ENCODE measurements around the gene THRSP.

THRSP gene

GRCh38 chr11:78060533-78060932 lies 3.1 kb upstream of the THRSP start:
- H3K9ac ChIP-seq (ENCODE audit: insufficient read length, low read depth): no peak overlapping the region
- no peak overlapping the region for H3K4me3 ChIP-seq (ENCODE audit: insufficient read length, low read depth)
- H3K36me3 ChIP-seq (ENCODE audit: insufficient read depth, insufficient read length, low read length): no peaks in the 10 kb centered on the region
- H3K9me3 ChIP-seq (ENCODE audit: insufficient read depth, low read length): no peaks in the 10 kb centered on the region
- H3K27me3 ChIP-seq (ENCODE audit: insufficient read depth, insufficient read length): no peaks in the 10 kb centered on the region
- DNase-seq (ENCODE audit: low read depth, low spot score): no peak
- no peak for TF ChIP-seq YY1 (IDR thresholded peaks at IDR 0.05; ENCODE audit: insufficient read depth, insufficient read length)
- no peak for TF ChIP-seq SUZ12 (IDR thresholded peaks at IDR 0.05; ENCODE audit: extremely low read depth, insufficient read depth, insufficient read length)
- H3K4me1 ChIP-seq (ENCODE audit: insufficient read depth, insufficient read length): peaks cover 2% of the 10 kb centered on the region

DNA sequence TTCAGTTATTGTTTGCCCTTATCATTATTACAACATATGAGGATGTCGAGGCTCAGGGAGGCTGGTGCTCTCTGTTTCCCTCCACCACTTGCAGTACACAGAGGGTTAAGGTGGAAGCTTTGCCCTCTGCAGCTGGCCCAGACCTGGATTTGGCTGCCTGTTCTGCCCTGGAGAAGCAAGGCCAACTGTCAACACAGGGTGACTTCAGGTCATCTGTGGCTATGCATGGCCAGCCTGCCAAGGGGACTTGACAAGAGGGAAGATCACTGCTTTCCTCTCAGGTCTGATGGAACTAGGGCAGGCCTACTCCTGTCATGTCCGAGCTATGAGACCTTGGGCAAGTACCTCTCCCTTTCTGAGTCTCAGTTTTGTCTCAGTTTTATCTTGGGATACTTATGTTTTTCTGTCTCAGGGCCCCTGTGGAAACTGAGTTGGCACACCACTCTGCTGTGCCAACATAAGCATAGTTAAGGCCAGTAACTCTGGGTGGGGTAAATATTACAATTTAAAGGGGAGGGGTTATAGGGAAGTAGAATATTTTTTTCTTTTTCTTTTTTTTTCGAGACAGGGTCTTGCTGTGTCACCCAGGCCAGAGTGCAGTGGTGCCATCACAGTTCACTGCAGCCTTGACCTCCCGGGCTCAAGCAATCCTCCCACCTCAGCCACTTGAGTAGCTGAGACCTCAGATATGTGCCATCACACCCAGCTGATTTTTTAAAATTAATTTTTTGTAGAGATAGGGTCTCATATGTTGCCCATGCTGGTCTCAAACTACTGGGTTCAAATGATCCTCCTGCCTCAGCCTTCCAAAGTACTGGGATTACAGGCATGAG lies 2.4 kb upstream of the THRSP start:
- Histone ChIP-seq H3K4me3 (ENCODE audit: insufficient read length, low read depth) (no peak overlapping the region), H3K9ac (ENCODE audit: insufficient read length, low read depth) (no peak overlapping the region), H3K9me3 (ENCODE audit: insufficient read depth, low read length) (no peaks in the 10 kb centered on the region), H3K36me3 (ENCODE audit: insufficient read depth, insufficient read length, low read length) (no peaks in the 10 kb centered on the region), H3K4me1 (ENCODE audit: insufficient read depth, insufficient read length) (peaks cover 2% of the 10 kb centered on the region), H3K27me3 (ENCODE audit: insufficient read depth, insufficient read length) (no peaks in the 10 kb centered on the region)
- no peak for DNase-seq (ENCODE audit: low read depth, low spot score)
- TF ChIP-seq YY1 (IDR thresholded peaks at IDR 0.05; ENCODE audit: insufficient read depth, insufficient read length) (no peak), ZNF274 (IDR thresholded peaks at IDR 0.05; ENCODE audit: low read depth, low read length) (no peak), SUZ12 (IDR thresholded peaks at IDR 0.05; ENCODE audit: extremely low read depth, insufficient read depth, insufficient read length) (no peak)

DNA sequence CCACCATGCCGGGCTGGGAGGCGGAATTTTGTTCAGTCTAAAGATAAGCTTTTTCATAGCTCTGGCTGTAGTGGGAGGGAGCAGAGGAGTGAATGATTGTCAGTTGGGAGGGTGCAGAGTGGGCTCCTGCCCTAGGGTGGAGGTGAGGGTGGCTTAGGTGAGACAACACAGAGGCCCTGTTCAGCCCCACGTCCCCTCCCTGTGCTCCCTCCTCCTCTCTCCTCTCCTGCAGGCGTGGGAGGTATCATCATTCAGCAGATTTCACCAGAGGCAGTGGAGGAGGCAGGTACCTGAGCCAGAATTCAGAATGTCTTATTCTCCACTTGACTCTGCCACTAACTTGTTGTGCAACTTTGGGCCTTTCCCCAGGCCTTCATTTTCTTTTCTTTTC lies 1.7 kb upstream of the THRSP start:
- no peaks in the 10 kb centered on the region for H3K9me3 ChIP-seq (ENCODE audit: insufficient read depth, low read length)
- H3K9ac ChIP-seq (ENCODE audit: insufficient read length, low read depth): no peak overlapping the region
- no peak for DNase-seq (ENCODE audit: low read depth, low spot score)
- H3K27me3 ChIP-seq (ENCODE audit: insufficient read depth, insufficient read length): no peaks in the 10 kb centered on the region
- H3K4me3 ChIP-seq (ENCODE audit: insufficient read length, low read depth): no peak overlapping the region
- no peaks in the 10 kb centered on the region for H3K36me3 ChIP-seq (ENCODE audit: insufficient read depth, insufficient read length, low read length)
- TF ChIP-seq ZNF274 (IDR thresholded peaks at IDR 0.05; ENCODE audit: low read depth, low read length) (no peak), YY1 (IDR thresholded peaks at IDR 0.05; ENCODE audit: insufficient read depth, insufficient read length) (no peak), SUZ12 (IDR thresholded peaks at IDR 0.05; ENCODE audit: extremely low read depth, insufficient read depth, insufficient read length) (no peak)
- H3K4me1 ChIP-seq (ENCODE audit: insufficient read depth, insufficient read length): peaks cover 2% of the 10 kb centered on the region

GRCh38 chr11:78062671-78063070 lies 990 bp upstream of the THRSP start:
- TF ChIP-seq YY1 (IDR thresholded peaks at IDR 0.05; ENCODE audit: insufficient read depth, insufficient read length): no peak
- no peak for TF ChIP-seq ZNF274 (IDR thresholded peaks at IDR 0.05; ENCODE audit: low read depth, low read length)
- no peak for TF ChIP-seq SUZ12 (IDR thresholded peaks at IDR 0.05; ENCODE audit: extremely low read depth, insufficient read depth, insufficient read length)
- no peaks in the 10 kb centered on the region for H3K27me3 ChIP-seq (ENCODE audit: insufficient read depth, insufficient read length)
- peaks cover 3% of the 10 kb centered on the region for H3K36me3 ChIP-seq (ENCODE audit: insufficient read depth, insufficient read length, low read length)
- no peak overlapping the region for H3K9ac ChIP-seq (ENCODE audit: insufficient read length, low read depth)
- DNase-seq (ENCODE audit: low read depth, low spot score): no peak
- no peaks in the 10 kb centered on the region for H3K9me3 ChIP-seq (ENCODE audit: insufficient read depth, low read length)
- H3K4me1 ChIP-seq (ENCODE audit: insufficient read depth, insufficient read length): peaks cover 2% of the 10 kb centered on the region
- no peak overlapping the region for H3K4me3 ChIP-seq (ENCODE audit: insufficient read length, low read depth)

DNA sequence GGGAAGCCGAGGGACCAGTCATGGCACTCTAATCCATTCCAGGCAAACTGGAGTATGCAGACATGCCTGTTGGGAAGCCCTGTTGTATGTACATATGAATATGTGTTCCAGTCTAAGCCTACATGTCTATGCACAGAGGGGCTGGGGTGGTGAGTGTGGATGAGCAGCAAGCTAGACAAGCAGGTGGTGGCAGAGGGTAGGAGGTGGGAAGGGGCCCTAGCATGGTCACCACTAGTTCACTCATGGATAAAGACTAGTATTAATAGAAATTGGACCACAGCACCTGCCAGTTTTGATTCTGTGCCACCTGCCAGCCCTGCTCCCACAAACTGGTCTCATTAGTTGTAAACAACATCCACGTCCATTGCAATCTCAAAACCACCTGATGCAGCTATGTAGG lies 1.5 kb downstream of the THRSP start:
- no peaks in the 10 kb centered on the region for H3K27me3 ChIP-seq (ENCODE audit: insufficient read depth, insufficient read length)
- H3K4me1 ChIP-seq (ENCODE audit: insufficient read depth, insufficient read length): peaks cover 2% of the 10 kb centered on the region
- no peak overlapping the region for H3K9ac ChIP-seq (ENCODE audit: insufficient read length, low read depth)
- H3K9me3 ChIP-seq (ENCODE audit: insufficient read depth, low read length): no peaks in the 10 kb centered on the region
- DNase-seq (ENCODE audit: low read depth, low spot score): no peak
- peaks cover 24% of the 10 kb centered on the region for H3K36me3 ChIP-seq (ENCODE audit: insufficient read depth, insufficient read length, low read length)
- TF ChIP-seq SUZ12 (IDR thresholded peaks at IDR 0.05; ENCODE audit: extremely low read depth, insufficient read depth, insufficient read length): no peak
- TF ChIP-seq YY1 (IDR thresholded peaks at IDR 0.05; ENCODE audit: insufficient read depth, insufficient read length): no peak
- no peak for TF ChIP-seq ZNF274 (IDR thresholded peaks at IDR 0.05; ENCODE audit: low read depth, low read length)
- H3K4me3 ChIP-seq (ENCODE audit: insufficient read length, low read depth): no peak overlapping the region

DNA sequence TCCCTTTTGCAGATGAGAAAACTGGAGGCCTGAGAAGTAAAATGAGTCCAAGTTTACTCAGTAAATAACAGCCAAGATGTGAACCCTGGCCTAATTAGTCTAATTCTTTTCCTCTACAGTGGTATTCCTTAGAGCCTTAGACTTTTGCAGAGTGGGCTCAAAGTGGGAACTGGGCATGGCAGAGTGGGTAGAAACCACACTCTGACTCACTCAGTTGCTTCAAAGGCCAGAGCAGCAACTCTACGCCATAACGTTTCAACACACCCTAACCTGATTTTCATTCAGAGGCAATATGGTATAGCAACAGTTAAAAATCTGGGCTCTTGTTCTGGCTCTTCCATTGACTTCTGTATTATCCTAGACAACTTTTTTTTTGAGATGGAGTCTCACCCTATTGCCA lies 2.8 kb downstream of the THRSP start:
- Histone ChIP-seq H3K9ac (ENCODE audit: insufficient read length, low read depth) (no peak overlapping the region), H3K27me3 (ENCODE audit: insufficient read depth, insufficient read length) (no peaks in the 10 kb centered on the region), H3K4me3 (ENCODE audit: insufficient read length, low read depth) (no peak overlapping the region), H3K4me1 (ENCODE audit: insufficient read depth, insufficient read length) (peaks cover 2% of the 10 kb centered on the region), H3K9me3 (ENCODE audit: insufficient read depth, low read length) (no peaks in the 10 kb centered on the region), H3K36me3 (ENCODE audit: insufficient read depth, insufficient read length, low read length) (peaks cover 36% of the 10 kb centered on the region)
- TF ChIP-seq ZNF274 (IDR thresholded peaks at IDR 0.05; ENCODE audit: low read depth, low read length) (no peak), YY1 (IDR thresholded peaks at IDR 0.05; ENCODE audit: insufficient read depth, insufficient read length) (no peak), SUZ12 (IDR thresholded peaks at IDR 0.05; ENCODE audit: extremely low read depth, insufficient read depth, insufficient read length) (no peak)
- DNase-seq (ENCODE audit: low read depth, low spot score): no peak

DNA sequence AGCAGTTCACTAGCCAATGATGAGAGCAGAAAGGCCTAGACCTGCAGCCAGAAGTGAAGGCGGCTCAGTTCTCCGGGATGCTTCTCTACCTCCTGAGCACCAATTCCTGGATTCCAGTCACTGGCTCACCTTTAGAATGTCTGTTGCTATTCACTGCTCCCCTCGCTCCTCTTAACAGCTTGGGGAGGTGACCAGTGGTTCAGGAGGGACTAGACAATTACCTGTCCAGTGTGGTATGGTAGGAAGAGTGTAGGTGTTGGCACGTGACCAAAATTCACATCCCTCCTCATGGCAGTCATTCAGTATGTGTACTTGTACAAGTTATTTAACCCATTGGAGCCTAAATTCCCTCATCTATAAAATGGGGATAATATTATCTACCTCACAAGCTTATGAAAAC lies 4.0 kb downstream of the THRSP start:
- Histone ChIP-seq H3K4me1 (ENCODE audit: insufficient read depth, insufficient read length) (no peaks in the 10 kb centered on the region), H3K4me3 (ENCODE audit: insufficient read length, low read depth) (no peak overlapping the region), H3K27me3 (ENCODE audit: insufficient read depth, insufficient read length) (no peaks in the 10 kb centered on the region), H3K36me3 (ENCODE audit: insufficient read depth, insufficient read length, low read length) (peaks cover 46% of the 10 kb centered on the region), H3K9me3 (ENCODE audit: insufficient read depth, low read length) (no peaks in the 10 kb centered on the region), H3K9ac (ENCODE audit: insufficient read length, low read depth) (no peak overlapping the region)
- DNase-seq (ENCODE audit: low read depth, low spot score): no peak
- TF ChIP-seq ZNF274 (IDR thresholded peaks at IDR 0.05; ENCODE audit: low read depth, low read length) (no peak), YY1 (IDR thresholded peaks at IDR 0.05; ENCODE audit: insufficient read depth, insufficient read length) (no peak), SUZ12 (IDR thresholded peaks at IDR 0.05; ENCODE audit: extremely low read depth, insufficient read depth, insufficient read length) (no peak)
